8988T (cell line): ENCODE measurements around the gene PFN1.

ENCODE experiments used
- DNase-seq: peaks from one replicate; pipeline ENCODE4 v3.0.0; 2011

The PFN1 gene

GRCh38 chr17:4948166-4948930, at the start of gene PFN1:
TSS of gene PFN1 (minus strand) at chr17:4948530. CDS start at chr17:4948394, 136 bp downstream.
- peak; percentile 82 for DNase-seq

GRCh38 chr17:4997302-4998026, 49.1 kb upstream of the PFN1 start, which contains the start of the genes INCA1 and KIF1C:
TSS of gene INCA1 (minus strand) at chr17:4997522. CDS start at chr17:4994437, 3,085 bp downstream.
TSS of gene KIF1C (plus strand) at chr17:4997950. CDS start at chr17:5000247, 2,297 bp downstream.
- peak; percentile 98 for DNase-seq

GRCh38 chr17:4994081-4994595, 45.8 kb upstream of the PFN1 start:
- DNase-seq = no peak

GRCh38 chr17:4987767-4988567, 39.6 kb upstream of the PFN1 start:
- DNase-seq = no peak

- DNase-seq = peak; percentile 76
Observed at GRCh38 chr17:4986951-4987766, 38.8 kb upstream of the PFN1 start, which contains the start of gene CAMTA2. TSS of gene CAMTA2 (minus strand) at chr17:4987675. CDS start at chr17:4986222, 1,453 bp downstream.

- no peak for DNase-seq
Observed at GRCh38 chr17:4986403-4986802, 38.1 kb upstream of the PFN1 start.

GRCh38 chr17:4982305-4982704, 34.0 kb upstream of the PFN1 start:
- DNase-seq = no peak

- no peak for DNase-seq
Observed at GRCh38 chr17:4980644-4981216, 32.4 kb upstream of the PFN1 start.

- DNase-seq = no peak
Observed at GRCh38 chr17:4978726-4979125, 30.4 kb upstream of the PFN1 start.

- no peak for DNase-seq
Observed at GRCh38 chr17:4974115-4974670, 25.9 kb upstream of the PFN1 start.

- no peak for DNase-seq
Observed at GRCh38 chr17:4973256-4974114, 25.2 kb upstream of the PFN1 start.

GRCh38 chr17:4972752-4973151, 24.4 kb upstream of the PFN1 start:
- DNase-seq = no peak

- DNase-seq = no peak
Observed at GRCh38 chr17:4972322-4972721, 24.0 kb upstream of the PFN1 start.

GRCh38 chr17:4971826-4972225, 23.5 kb upstream of the PFN1 start:
- no peak for DNase-seq

- no peak for DNase-seq
Observed at GRCh38 chr17:4970273-4970672, 21.9 kb upstream of the PFN1 start.

- no peak for DNase-seq
Observed at GRCh38 chr17:4969551-4970173, 21.3 kb upstream of the PFN1 start.

- DNase-seq = no peak
Observed at GRCh38 chr17:4969047-4969550, 20.8 kb upstream of the PFN1 start.

- DNase-seq = no peak
Observed at GRCh38 chr17:4968486-4969046, 20.2 kb upstream of the PFN1 start.
